ENCODE data around the gene RSPO4.

The RSPO4 gene

DNA sequence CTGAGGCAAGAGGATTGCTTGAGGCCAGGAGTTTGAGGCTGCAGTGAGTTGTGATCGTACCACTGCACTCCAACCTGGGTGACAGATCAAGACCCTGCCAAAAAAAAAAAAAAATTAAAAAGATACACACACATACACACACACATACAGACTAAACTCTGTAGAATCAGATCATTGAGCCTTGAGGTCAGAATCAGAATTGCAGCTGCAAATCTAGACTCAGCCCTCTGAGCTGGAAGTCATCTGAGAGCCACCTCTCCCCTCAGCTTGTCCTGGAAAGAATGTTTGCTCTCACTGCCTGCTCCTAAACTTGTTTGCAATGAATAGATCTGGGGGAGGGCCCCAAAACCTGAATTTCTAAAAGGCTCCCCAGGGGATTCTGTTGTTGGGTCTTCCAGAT, 44.6 kb downstream of the RSPO4 start:
- peak; percentile 44 for DNase-seq (ENCODE audit: low spot score)
- TF ChIP-seq, protein P1, sequence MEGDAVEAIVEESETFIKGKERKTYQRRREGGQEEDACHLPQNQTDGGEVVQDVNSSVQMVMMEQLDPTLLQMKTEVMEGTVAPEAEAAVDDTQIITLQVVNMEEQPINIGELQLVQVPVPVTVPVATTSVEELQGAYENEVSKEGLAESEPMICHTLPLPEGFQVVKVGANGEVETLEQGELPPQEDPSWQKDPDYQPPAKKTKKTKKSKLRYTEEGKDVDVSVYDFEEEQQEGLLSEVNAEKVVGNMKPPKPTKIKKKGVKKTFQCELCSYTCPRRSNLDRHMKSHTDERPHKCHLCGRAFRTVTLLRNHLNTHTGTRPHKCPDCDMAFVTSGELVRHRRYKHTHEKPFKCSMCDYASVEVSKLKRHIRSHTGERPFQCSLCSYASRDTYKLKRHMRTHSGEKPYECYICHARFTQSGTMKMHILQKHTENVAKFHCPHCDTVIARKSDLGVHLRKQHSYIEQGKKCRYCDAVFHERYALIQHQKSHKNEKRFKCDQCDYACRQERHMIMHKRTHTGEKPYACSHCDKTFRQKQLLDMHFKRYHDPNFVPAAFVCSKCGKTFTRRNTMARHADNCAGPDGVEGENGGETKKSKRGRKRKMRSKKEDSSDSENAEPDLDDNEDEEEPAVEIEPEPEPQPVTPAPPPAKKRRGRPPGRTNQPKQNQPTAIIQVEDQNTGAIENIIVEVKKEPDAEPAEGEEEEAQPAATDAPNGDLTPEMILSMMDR (IDR thresholded peaks at IDR 0.05; ENCODE audit: extremely low read depth, insufficient read depth, missing control alignments) = no peak
- in situ Hi-C loops (cut with MboI; ENCODE audit: low pct_unique_long_range_greater_than_20kb, low sequenced_read_pairs, unreplicated experiment) = loop anchor here (5.0 kb wide), 1 partner anchor 140 kb away; no protein-coding TSS in a partner anchor

DNA sequence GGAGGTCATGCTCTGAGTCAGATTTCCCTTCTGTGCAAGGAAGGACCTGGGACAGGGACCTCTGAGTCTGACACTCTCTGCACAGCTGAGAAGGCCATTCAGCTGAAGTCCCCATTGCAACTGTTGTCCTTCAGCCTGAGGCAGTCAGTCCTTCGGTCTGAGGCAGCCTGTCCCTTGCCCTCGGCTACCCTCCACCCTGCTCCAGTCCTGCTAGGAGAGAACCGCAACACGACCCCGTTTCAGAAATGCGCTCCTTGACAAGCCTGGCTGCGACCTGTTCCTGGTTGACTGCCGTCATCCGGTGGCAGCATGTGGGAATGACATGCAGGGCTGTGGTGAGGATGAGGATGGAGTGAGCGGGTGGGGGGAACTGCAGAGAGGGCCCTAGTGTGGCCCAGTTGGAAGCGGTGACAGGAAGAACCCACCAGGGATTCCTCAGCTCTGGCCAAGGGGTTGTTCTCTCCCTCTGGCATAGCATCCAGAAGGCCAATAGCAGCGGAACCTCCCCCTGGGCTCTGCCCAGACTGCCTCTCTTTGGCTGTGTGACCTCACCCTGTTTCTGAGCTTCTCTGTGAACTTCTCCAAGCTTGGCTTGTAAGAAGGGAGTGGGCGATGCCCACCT, 45.7 kb downstream of the RSPO4 start:
- TF ChIP-seq, protein P1 (IDR thresholded peaks at IDR 0.05; ENCODE audit: extremely low read depth, insufficient read depth, missing control alignments) = peak; percentile 99
- in situ Hi-C loops (cut with MboI; ENCODE audit: low pct_unique_long_range_greater_than_20kb, low sequenced_read_pairs, unreplicated experiment) = loop anchor here (5.0 kb wide), 1 partner anchor 139 kb away; no protein-coding TSS in a partner anchor
- peak; percentile 90 for DNase-seq (ENCODE audit: low spot score)

DNA sequence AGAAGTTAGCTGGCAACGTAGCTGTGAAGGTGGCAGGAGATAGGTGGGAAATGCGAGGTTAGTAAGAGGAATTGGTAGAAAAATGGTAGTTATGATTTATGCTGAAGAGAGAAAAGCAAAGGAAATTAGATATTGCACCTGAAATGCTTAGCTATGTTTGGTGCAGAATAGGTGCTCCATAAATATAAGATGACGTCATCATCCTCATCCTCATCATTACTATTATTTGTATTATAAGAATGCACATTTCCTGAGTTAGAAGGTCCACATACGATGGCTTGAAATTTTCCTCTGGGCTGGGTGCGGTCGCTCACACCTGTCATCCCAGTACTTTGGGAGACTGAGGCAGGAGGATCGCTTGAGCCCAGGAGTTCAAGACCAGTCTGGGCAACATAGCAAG, 46.5 kb downstream of the RSPO4 start:
- in situ Hi-C loops (cut with MboI; ENCODE audit: low pct_unique_long_range_greater_than_20kb, low sequenced_read_pairs, unreplicated experiment) = loop anchor here (5.0 kb wide), 1 partner anchor 138 kb away; no protein-coding TSS in a partner anchor

DNA sequence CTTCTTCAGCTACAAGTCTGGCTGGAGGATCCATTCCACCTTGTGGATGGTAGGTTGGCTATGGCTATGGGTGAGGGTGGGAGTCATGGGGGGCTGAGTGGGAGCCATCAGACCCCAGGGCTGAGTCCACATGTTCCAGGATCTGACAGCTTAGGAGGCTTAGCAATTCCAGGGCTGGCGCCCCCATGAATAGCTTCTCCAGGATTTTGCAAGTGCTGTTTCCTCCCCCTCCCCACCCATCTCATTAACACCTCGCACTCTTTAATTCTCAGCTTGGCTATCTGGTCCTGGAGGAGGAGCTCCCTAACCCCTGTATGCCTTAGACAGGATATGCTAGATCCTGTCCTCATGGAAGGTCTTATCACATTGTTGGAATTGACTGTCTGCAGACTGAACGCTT, 47.0 kb downstream of the RSPO4 start:
- in situ Hi-C loops (cut with MboI; ENCODE audit: low pct_unique_long_range_greater_than_20kb, low sequenced_read_pairs, unreplicated experiment) = loop anchor here (5.0 kb wide), 1 partner anchor 138 kb away; no protein-coding TSS in a partner anchor
- TF ChIP-seq, protein P1 (IDR thresholded peaks at IDR 0.05; ENCODE audit: extremely low read depth, insufficient read depth, missing control alignments) = no peak
- DNase-seq (ENCODE audit: low spot score) = no peak

More for the DNA sequence above, 46.5 kb downstream of the RSPO4 start:
- no peak for DNase-seq (ENCODE audit: low spot score)
- TF ChIP-seq, protein P1 (IDR thresholded peaks at IDR 0.05; ENCODE audit: extremely low read depth, insufficient read depth, missing control alignments) = no peak

DNA sequence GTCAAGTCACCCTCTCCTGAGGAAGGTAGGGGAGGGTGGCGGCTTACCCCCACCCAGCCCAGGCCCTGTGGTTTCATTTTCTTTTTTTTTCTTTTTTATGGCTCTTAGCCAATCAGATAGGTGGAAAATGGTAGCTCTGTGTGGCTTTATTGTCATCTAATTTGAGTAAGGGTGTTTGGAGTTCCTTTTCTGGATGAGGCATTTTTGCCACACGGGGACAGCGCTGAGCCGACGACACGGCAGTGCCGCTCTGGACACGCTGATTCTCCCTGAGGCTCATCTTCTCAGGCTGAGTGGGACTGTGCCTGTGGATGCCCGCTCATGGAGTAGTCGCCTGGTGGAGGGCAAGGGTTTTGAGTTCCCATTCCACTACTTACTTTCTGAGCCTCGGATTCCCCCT, 48.4 kb downstream of the RSPO4 start:
- in situ Hi-C loops (cut with MboI; ENCODE audit: low pct_unique_long_range_greater_than_20kb, low sequenced_read_pairs, unreplicated experiment) = no loop called here
- TF ChIP-seq, protein P1 (IDR thresholded peaks at IDR 0.05; ENCODE audit: extremely low read depth, insufficient read depth, missing control alignments) = no peak
- DNase-seq (ENCODE audit: low spot score) = no peak

DNA sequence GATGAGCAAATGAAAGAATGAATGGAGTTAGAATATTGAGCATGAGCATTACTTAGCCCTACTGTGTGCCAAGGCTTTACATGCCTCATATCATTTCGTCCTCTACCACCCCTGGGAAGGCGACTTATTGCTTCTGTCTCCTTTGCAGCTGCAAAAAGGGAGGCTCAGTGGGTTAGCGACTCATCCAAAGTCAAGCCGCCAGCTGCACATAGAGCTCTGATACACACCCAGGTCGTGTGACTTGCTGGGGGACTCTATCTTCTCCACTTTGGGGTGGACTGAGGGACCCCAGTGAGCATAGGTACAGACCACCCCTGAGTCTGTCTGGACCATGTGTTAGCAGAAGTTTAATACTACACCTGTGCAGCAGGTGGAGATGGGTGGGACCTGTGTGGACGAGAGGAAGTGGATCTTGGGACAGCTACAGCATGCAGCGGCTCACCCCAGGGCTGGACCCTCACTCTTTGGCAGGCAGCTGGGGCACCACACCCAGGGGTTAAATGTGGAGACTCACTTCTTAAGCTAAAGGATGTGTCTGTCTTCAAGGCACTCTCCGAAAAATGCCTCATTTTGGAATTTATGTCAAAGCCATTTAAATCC, 49.8 kb downstream of the RSPO4 start:
- TF ChIP-seq, protein P1 (IDR thresholded peaks at IDR 0.05; ENCODE audit: extremely low read depth, insufficient read depth, missing control alignments) = no peak
- DNase-seq (ENCODE audit: low spot score) = no peak
- in situ Hi-C loops (cut with MboI; ENCODE audit: low pct_unique_long_range_greater_than_20kb, low sequenced_read_pairs, unreplicated experiment) = no loop called here
